ENCODE data around the gene OR5B2. TPM values are rescaled to one million over a fixed set of nuclear protein-coding genes. Genes with fewer than 3 reads are reported as not detected.
"Not testable (repeated sequence)": the region's sequence is repeated elsewhere in the genome, so short reads cannot be mapped to it uniquely, and the experiment has no call there.

Gene OR5B2
- total RNA-seq, 2 donors from 2014 or later = not detected

GRCh38 chr11:58433638-58434203 lies 5.8 kb upstream of the OR5B2 start:
- no peak overlapping the region for H3K27ac ChIP-seq
- ATAC-seq (no peak), DNase-seq (no peak)
- WGBS, 2 donors = 54 to 67% methylated on average over 3 of the region's 3 CpGs
- H3K9me3 ChIP-seq = no peaks in the 10 kb centered on the region
- no peak overlapping the region for H3K4me3 ChIP-seq
- H3K36me3 ChIP-seq (replicated peaks in 1 of 2; ENCODE audit: insufficient read depth in 1 of 2, low read depth in 2 of 2) = no peaks in the 10 kb centered on the region
- TF ChIP-seq POLR2A (IDR thresholded peaks at IDR 0.05) = no peak
- TF ChIP-seq CTCF (IDR thresholded peaks at IDR 0.05) = no peak
- no peaks in the 10 kb centered on the region for H3K27me3 ChIP-seq
- intact Hi-C loops (cut with DNase I) = no loop called here
- no peaks in the 10 kb centered on the region for H3K4me1 ChIP-seq

GRCh38 chr11:58429273-58429672 lies 1.4 kb upstream of the OR5B2 start:
- intact Hi-C loops (cut with DNase I) = no loop called here
- H3K4me3 ChIP-seq = no peak overlapping the region
- ATAC-seq (no peak), DNase-seq (no peak)
- no peak overlapping the region for H3K27ac ChIP-seq
- H3K27me3 ChIP-seq = no peaks in the 10 kb centered on the region
- TF ChIP-seq CTCF (IDR thresholded peaks at IDR 0.05) = no peak
- no peak for TF ChIP-seq POLR2A (IDR thresholded peaks at IDR 0.05)
- H3K36me3 ChIP-seq (replicated peaks in 1 of 2; ENCODE audit: insufficient read depth in 1 of 2, low read depth in 2 of 2) = no peaks in the 10 kb centered on the region
- WGBS, 2 donors = 29 to 41% methylated on average over 1 of the region's 1 CpG
- H3K9me3 ChIP-seq = no peaks in the 10 kb centered on the region
- H3K4me1 ChIP-seq = no peaks in the 10 kb centered on the region

GRCh38 chr11:58406774-58407173 lies 21.1 kb downstream of the OR5B2 start, which contains the start of gene OR5B3:
TSS of gene OR5B3 (minus strand) at chr11:58406874. CDS start at chr11:58403409, 3,465 bp downstream.
- no peaks in the 10 kb centered on the region for H3K27me3 ChIP-seq
- WGBS, 2 donors = 26 to 50% methylated on average over 1 of the region's 1 CpG
- no peak for DNase-seq
- TF ChIP-seq CTCF (IDR thresholded peaks at IDR 0.05) (no peak), POLR2A (IDR thresholded peaks at IDR 0.05) (no peak)
- no peak for ATAC-seq
- H3K4me3 ChIP-seq = no peak within 1 kb of the TSS
- no peak within 1 kb of the TSS for H3K27ac ChIP-seq
- no peaks in the 10 kb centered on the region for H3K36me3 ChIP-seq (replicated peaks in 1 of 2; ENCODE audit: insufficient read depth in 1 of 2, low read depth in 2 of 2)
- H3K9me3 ChIP-seq = no peaks in the 10 kb centered on the region
- H3K4me1 ChIP-seq = no peaks in the 10 kb centered on the region
- intact Hi-C loops (cut with DNase I) = no loop called here

- no CpG with 5 or more reads among the region's 2 CpGs for WGBS, 2 donors
Measured at GRCh38 chr11:58399622-58400021, 28.3 kb downstream of the OR5B2 start.

GRCh38 chr11:58395581-58395980 lies 32.3 kb downstream of the OR5B2 start:
- WGBS, 2 donors = 38 to 87% methylated on average over 2 of the region's 2 CpGs
- TF ChIP-seq CTCF (IDR thresholded peaks at IDR 0.05) (no peak), POLR2A (IDR thresholded peaks at IDR 0.05) (no peak)
- H3K36me3 ChIP-seq (replicated peaks in 1 of 2; ENCODE audit: insufficient read depth in 1 of 2, low read depth in 2 of 2) = no peaks in the 10 kb centered on the region
- no peaks in the 10 kb centered on the region for H3K9me3 ChIP-seq
- no peak overlapping the region for H3K4me3 ChIP-seq
- H3K27ac ChIP-seq = no peak overlapping the region
- intact Hi-C loops (cut with DNase I) = no loop called here
- no peaks in the 10 kb centered on the region for H3K27me3 ChIP-seq
- ATAC-seq (no peak), DNase-seq (no peak)
- no peaks in the 10 kb centered on the region for H3K4me1 ChIP-seq

More at GRCh38 chr11:58399622-58400021, 28.3 kb downstream of the OR5B2 start:
- ATAC-seq; H3K27me3 ChIP-seq; H3K9me3 ChIP-seq; H3K36me3 ChIP-seq (replicated peaks in 1 of 2; ENCODE audit: insufficient read depth in 1 of 2, low read depth in 2 of 2); H3K4me3 ChIP-seq; H3K4me1 ChIP-seq; intact Hi-C loops (cut with DNase I); H3K27ac ChIP-seq; DNase-seq: not testable (repeated sequence)
